ENCODE data around the gene DHPS. TPM values are rescaled to one million over a fixed set of nuclear protein-coding genes. Genes with fewer than 3 reads are reported as not detected.

Gene DHPS
- total RNA-seq, 1 donor from 2014 or later: 106 TPM

DNA sequence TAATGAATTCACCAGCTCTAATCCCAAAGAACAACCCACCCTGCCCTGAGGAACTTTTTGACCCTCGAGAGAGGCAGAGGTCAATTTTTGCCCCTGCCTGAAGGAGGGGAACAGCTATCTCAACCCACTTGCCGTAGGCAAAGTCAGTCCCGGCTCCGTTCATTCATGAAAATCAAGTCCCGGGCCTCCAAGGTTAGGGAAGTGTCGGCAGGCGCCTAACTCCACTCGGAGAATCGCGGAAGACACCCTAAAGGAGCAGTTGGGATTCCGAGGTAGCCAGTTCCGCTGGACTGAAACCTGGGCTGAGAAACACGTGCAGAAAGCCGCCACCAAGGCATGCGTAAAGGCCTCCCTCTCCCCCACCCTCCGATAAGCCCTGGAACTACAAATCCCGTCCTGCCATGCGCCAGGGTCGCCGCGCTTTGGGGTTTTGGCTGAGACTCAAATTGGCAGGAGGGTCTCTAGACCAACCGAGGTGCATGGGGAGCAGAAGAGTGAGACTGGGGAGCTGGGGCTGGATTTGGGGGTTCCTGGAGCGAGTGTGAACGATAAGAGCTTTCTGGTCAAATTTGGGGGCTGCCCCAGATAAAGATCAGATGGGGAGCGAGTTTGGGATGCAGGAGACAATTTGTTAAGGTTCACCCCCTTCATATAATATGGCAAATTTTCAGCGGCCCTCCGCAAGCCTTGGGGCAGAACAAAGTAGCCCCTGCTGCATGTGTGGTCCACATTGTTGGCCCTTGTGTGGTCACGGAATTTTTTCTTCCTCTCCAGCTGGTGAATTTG is 42.2 kb upstream of the DHPS start, which contains the start of gene TNPO2:
TNPO2 (minus strand) TSS at position 292 of the 786 bp plus-strand sequence. CDS start 2,955 bp downstream, outside the sequence.
- TF ChIP-seq, protein P1, sequence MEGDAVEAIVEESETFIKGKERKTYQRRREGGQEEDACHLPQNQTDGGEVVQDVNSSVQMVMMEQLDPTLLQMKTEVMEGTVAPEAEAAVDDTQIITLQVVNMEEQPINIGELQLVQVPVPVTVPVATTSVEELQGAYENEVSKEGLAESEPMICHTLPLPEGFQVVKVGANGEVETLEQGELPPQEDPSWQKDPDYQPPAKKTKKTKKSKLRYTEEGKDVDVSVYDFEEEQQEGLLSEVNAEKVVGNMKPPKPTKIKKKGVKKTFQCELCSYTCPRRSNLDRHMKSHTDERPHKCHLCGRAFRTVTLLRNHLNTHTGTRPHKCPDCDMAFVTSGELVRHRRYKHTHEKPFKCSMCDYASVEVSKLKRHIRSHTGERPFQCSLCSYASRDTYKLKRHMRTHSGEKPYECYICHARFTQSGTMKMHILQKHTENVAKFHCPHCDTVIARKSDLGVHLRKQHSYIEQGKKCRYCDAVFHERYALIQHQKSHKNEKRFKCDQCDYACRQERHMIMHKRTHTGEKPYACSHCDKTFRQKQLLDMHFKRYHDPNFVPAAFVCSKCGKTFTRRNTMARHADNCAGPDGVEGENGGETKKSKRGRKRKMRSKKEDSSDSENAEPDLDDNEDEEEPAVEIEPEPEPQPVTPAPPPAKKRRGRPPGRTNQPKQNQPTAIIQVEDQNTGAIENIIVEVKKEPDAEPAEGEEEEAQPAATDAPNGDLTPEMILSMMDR (IDR thresholded peaks at IDR 0.05; ENCODE audit: unreplicated experiment): no peak
- Mint-ChIP-seq H3K4me3 (ENCODE audit: low read depth) (peak within 1 kb of the TSS; percentile 94), H3K27me3 (no peaks in the 10 kb centered on the region), H3K9me3 (ENCODE audit: low read depth) (no peaks in the 10 kb centered on the region), H3K27ac (peak within 1 kb of the TSS; percentile 99), H3K4me1 (ENCODE audit: low read depth) (peaks cover 18% of the 10 kb centered on the region), H3K36me3 (ENCODE audit: insufficient read depth) (peaks cover 1% of the 10 kb centered on the region)
- DNase-seq (ENCODE audit: low spot score, unreplicated experiment): peak; percentile 33

- DNase-seq (ENCODE audit: low spot score, unreplicated experiment): no peak
Measured at GRCh38 chr19:12723381-12723640, 41.6 kb upstream of the DHPS start.

GRCh38 chr19:12722566-12723380 is 41.1 kb upstream of the DHPS start:
- TF ChIP-seq, protein P1 (IDR thresholded peaks at IDR 0.05; ENCODE audit: unreplicated experiment): no peak
- Mint-ChIP-seq H3K36me3 (ENCODE audit: insufficient read depth) (peaks cover 1% of the 10 kb centered on the region), H3K4me1 (ENCODE audit: low read depth) (peaks cover 19% of the 10 kb centered on the region), H3K9me3 (ENCODE audit: low read depth) (no peaks in the 10 kb centered on the region), H3K4me3 (ENCODE audit: low read depth) (peak overlapping the region; percentile 94), H3K27me3 (no peaks in the 10 kb centered on the region), H3K27ac (peak overlapping the region; percentile 99)
- peak; percentile 86 for DNase-seq (ENCODE audit: low spot score, unreplicated experiment)

More at GRCh38 chr19:12723381-12723640, 41.6 kb upstream of the DHPS start:
- peak overlapping the region; percentile 94 for H3K4me3 Mint-ChIP-seq (ENCODE audit: low read depth)
- TF ChIP-seq, protein P1 (IDR thresholded peaks at IDR 0.05; ENCODE audit: unreplicated experiment): no peak
- no peaks in the 10 kb centered on the region for H3K9me3 Mint-ChIP-seq (ENCODE audit: low read depth)
- H3K27ac Mint-ChIP-seq: peak overlapping the region; percentile 99
- peaks cover 19% of the 10 kb centered on the region for H3K4me1 Mint-ChIP-seq (ENCODE audit: low read depth)
- H3K36me3 Mint-ChIP-seq (ENCODE audit: insufficient read depth): peaks cover 1% of the 10 kb centered on the region
- H3K27me3 Mint-ChIP-seq: no peaks in the 10 kb centered on the region

DNA sequence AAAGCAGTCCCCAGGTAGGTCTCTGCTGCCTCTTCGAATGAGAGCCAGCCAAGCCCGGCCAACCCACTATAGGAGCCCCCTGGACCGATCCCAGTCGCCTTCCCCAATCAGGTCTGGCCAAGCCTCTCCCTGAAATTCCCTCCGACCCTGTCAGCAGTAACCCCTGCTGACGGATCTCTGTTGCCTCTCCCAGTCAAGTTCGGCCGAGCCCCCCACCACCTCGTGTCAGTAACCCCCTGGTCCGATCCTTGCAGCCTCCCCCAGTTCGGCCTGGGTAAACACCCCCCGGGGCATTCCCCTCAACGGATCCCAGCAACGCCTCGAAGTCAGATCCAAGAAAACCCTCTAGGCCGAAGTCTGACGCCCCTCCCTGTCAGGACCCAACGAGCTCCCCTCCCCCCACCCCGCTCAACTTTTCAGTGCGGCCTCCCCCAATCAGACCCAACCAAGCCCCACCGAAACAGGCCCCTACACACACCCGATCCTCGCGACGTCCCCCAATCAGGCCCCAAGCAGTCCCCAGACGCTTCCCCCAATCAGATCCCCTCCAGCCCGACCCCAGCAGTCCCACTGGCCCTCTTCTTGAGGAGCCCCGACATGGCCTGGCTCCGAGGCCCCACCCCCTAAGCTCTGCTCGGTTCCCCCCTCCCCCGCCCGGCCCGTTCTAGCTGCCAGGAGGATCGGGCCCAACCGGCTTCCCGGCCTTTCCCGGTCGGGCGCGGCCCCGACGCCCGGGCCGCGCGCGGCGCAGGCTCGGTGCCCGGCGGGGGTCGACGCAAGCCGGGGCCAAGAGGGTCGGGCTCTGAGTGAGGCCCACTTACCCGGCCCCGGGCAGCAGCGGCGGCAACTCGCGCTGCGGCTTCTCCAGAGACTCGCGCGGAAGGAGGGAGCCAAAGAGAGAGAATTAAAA is 40.2 kb upstream of the DHPS start:
- no peaks in the 10 kb centered on the region for H3K9me3 Mint-ChIP-seq (ENCODE audit: low read depth)
- no peaks in the 10 kb centered on the region for H3K27me3 Mint-ChIP-seq
- peak overlapping the region; percentile 96 for H3K4me3 Mint-ChIP-seq (ENCODE audit: low read depth)
- H3K4me1 Mint-ChIP-seq (ENCODE audit: low read depth): peaks cover 19% of the 10 kb centered on the region
- peaks cover 1% of the 10 kb centered on the region for H3K36me3 Mint-ChIP-seq (ENCODE audit: insufficient read depth)
- TF ChIP-seq, protein P1 (IDR thresholded peaks at IDR 0.05; ENCODE audit: unreplicated experiment): no peak
- peak; percentile 65 for DNase-seq (ENCODE audit: low spot score, unreplicated experiment)
- H3K27ac Mint-ChIP-seq: peak overlapping the region; percentile 99

Data from progenitor cell of endocrine pancreas (in vitro differentiated cells).